ENCODE measurements around the gene SDHAF4. TPM values are rescaled to one million over a fixed set of nuclear protein-coding genes. Genes with fewer than 3 reads are reported as not detected.
"Not testable (repeated sequence)": the region's sequence is repeated elsewhere in the genome, so short reads cannot be mapped to it uniquely, and the experiment has no call there.

Gene SDHAF4
- total RNA-seq, 1 donor from 2014 or later = 11.8 TPM

DNA sequence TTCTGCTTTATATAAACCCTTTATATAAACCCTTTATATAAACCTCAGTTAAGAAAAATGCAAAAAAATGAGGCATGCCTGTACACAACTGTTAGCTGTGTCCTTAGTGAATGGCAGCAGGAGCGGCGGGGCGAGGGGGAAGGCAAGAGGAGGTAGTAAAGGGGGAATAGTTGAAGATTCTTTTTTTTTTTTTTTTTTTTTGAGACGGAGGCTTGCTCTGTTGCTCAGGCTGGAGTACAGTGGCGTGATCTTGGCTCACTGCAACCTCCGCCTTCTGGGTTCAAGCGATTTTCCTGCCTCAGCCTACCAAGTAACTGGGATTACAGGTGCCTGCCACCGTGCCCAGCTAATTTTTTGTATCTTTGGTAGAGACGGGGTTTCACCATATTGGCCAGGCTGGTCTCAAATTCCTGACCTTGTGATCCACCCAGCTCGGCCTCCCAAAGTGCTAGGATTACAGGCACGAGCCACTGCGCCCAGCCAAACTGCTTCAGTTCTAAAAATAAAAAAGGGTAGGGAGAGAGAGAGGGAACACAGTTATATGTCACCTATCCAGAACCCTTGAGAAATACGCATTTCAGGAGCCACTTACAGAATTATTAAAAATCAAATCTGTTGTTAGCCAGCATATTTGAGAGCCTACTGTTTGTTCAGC lies 14.3 kb upstream of the SDHAF4 start:
- H3K9me3 Mint-ChIP-seq; DNase-seq (ENCODE audit: low spot score); H3K27me3 Mint-ChIP-seq (ENCODE audit: insufficient read depth); H3K4me3 Mint-ChIP-seq; intact Hi-C loops (cut with micrococcal nuclease); H3K4me1 Mint-ChIP-seq (ENCODE audit: low read depth); H3K36me3 Mint-ChIP-seq (ENCODE audit: low read depth); H3K27ac Mint-ChIP-seq: not testable (repeated sequence)

DNA sequence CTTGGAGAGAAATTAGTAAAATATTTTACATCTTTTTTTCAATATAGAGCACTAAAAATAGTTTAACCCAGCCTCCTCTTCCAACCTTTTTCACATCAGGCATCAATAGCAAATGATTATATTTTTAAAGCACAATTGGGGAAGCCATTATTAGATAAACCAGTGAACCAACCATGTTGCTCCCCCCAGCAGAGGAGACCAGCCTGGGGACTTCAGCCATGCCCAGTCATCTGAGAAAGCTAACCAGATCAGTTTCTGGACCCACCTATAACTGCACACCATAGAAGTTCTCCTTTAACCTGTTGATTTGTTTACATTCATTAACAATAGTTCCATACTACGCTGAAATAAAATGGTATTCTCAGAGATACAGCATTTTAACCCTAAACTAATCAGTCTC lies 13.8 kb upstream of the SDHAF4 start:
- intact Hi-C loops (cut with micrococcal nuclease) = no loop called here
- Mint-ChIP-seq H3K27me3 (ENCODE audit: insufficient read depth) (peaks cover 4% of the 10 kb centered on the region), H3K9me3 (no peaks in the 10 kb centered on the region), H3K27ac (no peak overlapping the region), H3K4me1 (ENCODE audit: low read depth) (peaks cover 10% of the 10 kb centered on the region), H3K36me3 (ENCODE audit: low read depth) (peaks cover 3% of the 10 kb centered on the region), H3K4me3 (no peak overlapping the region)
- no peak for DNase-seq (ENCODE audit: low spot score)

DNA sequence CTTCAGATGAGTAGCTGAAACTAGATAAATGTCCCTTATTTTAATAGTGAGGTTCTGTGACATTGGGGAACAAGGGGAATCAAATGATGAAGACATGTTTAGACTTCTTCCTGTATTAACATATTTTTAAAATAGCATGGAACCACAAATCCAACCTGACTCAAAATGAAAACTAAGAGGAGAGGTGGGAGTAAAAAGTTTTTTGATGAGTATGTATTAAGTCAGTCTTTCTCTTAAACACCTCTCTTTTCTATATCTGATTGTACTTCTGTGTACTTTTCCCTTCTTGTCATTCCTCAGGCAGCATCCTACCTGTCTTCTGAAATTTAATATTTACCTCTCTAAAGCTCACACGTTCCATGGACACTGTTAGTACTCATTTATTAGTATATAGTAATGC lies 8.7 kb upstream of the SDHAF4 start:
- H3K36me3 Mint-ChIP-seq (ENCODE audit: low read depth) = peaks cover 3% of the 10 kb centered on the region
- no peak overlapping the region for H3K4me3 Mint-ChIP-seq
- intact Hi-C loops (cut with micrococcal nuclease) = loop anchor here (1.0 kb wide), 1 partner anchor 8 kb away; the partner anchor contains the start of gene SDHAF4
- DNase-seq (ENCODE audit: low spot score) = no peak
- peaks cover 2% of the 10 kb centered on the region for H3K27me3 Mint-ChIP-seq (ENCODE audit: insufficient read depth)
- H3K4me1 Mint-ChIP-seq (ENCODE audit: low read depth) = peaks cover 19% of the 10 kb centered on the region
- no peaks in the 10 kb centered on the region for H3K9me3 Mint-ChIP-seq
- H3K27ac Mint-ChIP-seq = peak overlapping the region; percentile 64

DNA sequence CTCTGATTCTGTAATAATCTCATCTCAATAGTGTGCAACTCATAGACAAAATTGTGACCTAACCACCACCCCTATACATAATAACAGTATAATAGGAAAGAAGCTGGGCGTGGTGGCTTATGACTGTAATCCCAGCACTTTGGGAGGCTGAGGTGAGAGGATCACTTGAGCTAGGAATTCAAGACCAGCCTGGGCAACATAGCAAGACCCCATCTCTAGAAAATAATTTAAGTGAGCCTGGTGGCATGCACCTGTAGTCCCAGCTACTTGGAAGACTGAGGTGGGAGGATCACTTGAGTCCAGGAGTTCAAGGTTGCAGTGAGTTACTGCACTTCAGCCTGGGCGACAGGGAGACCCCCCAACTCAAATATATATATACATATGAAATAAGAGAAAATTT lies 4.3 kb upstream of the SDHAF4 start:
- intact Hi-C loops (cut with micrococcal nuclease); H3K27me3 Mint-ChIP-seq (ENCODE audit: insufficient read depth); DNase-seq (ENCODE audit: low spot score); H3K4me3 Mint-ChIP-seq; H3K9me3 Mint-ChIP-seq; H3K27ac Mint-ChIP-seq; H3K36me3 Mint-ChIP-seq (ENCODE audit: low read depth): not testable (repeated sequence)
- peaks cover 29% of the 10 kb centered on the region for H3K4me1 Mint-ChIP-seq (ENCODE audit: low read depth)

DNA sequence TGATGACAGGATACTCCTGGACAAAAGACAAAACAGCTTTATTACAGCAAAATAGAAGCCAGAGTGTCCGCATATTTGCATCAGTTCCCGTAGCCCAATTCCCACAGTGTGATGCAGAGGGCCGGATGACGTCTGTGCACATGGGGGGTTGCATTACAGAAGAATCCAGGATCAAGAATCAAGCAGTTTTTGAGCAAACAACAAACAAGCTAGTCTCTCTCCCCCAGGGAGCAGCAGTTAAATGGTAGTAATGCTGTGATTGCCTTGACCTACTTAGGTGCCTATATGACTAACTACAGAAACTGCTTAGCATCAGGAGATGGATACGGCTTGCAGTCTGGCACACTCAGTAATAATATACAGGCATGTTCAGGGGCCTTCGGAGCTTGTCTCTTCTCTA lies 3.2 kb upstream of the SDHAF4 start:
- Mint-ChIP-seq H3K9me3 (no peaks in the 10 kb centered on the region), H3K36me3 (ENCODE audit: low read depth) (peaks cover 5% of the 10 kb centered on the region), H3K4me1 (ENCODE audit: low read depth) (peaks cover 22% of the 10 kb centered on the region), H3K27me3 (ENCODE audit: insufficient read depth) (no peaks in the 10 kb centered on the region), H3K4me3 (no peak overlapping the region), H3K27ac (no peak overlapping the region)
- DNase-seq (ENCODE audit: low spot score) = no peak
- intact Hi-C loops (cut with micrococcal nuclease) = no loop called here

DNA sequence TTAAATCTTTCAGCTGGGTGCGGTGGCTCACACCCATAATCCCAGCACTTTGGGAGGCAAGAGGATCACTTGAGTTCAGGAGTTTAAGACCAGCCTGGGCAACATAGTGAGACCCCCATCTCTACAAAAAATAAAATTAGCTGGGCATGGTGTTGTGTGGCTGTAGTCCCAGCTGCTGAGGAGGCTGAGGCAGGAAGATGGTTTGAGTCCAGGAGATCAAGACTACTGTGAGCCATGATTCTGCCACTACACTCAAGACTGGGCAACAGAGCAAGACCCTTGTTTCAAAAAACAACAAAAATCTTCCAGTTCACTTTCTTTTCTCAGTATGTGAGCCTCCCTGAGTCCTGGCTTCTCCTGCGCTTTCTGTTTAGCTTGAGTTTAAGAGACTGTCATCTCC lies 7.9 kb downstream of the SDHAF4 start:
- no peak overlapping the region for H3K27ac Mint-ChIP-seq
- H3K4me3 Mint-ChIP-seq = no peak overlapping the region
- DNase-seq (ENCODE audit: low spot score) = no peak
- intact Hi-C loops (cut with micrococcal nuclease) = no loop called here
- peaks cover 11% of the 10 kb centered on the region for H3K36me3 Mint-ChIP-seq (ENCODE audit: low read depth)
- no peaks in the 10 kb centered on the region for H3K27me3 Mint-ChIP-seq (ENCODE audit: insufficient read depth)
- H3K4me1 Mint-ChIP-seq (ENCODE audit: low read depth) = peaks cover 20% of the 10 kb centered on the region
- peaks cover 4% of the 10 kb centered on the region for H3K9me3 Mint-ChIP-seq

DNA sequence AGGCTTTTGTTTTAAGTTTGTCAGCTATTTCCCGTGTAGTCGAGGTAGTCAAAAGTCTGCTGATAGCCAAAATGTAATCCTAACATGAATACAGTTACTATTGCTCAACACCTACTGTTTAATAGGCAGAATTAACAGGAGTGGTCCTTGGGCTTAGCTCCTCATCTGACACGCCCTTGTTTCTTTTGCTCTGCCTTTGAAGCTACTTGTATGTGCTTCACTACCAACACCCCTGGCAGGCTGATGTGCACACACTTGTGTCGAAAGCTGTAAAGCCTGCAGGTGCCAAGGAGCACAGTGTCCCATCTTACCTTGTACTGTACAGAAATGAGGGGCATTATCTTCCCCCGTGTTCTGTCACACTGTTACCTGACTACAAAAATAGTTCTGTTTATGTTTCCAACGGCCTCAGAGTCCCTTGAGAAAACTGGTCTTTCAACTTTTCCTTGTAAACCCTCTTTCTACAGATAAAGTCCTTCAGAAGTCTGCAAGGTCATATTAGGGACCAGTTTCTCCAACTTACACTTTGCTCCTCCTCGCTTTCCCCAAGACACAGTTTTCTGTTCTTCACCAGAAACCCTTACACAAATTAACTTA lies 9.3 kb downstream of the SDHAF4 start:
- intact Hi-C loops (cut with micrococcal nuclease) = no loop called here
- Mint-ChIP-seq H3K27ac (no peak overlapping the region), H3K4me1 (ENCODE audit: low read depth) (peaks cover 11% of the 10 kb centered on the region), H3K9me3 (no peaks in the 10 kb centered on the region), H3K4me3 (no peak overlapping the region), H3K27me3 (ENCODE audit: insufficient read depth) (no peaks in the 10 kb centered on the region), H3K36me3 (ENCODE audit: low read depth) (peaks cover 9% of the 10 kb centered on the region)
- no peak for DNase-seq (ENCODE audit: low spot score)

DNA sequence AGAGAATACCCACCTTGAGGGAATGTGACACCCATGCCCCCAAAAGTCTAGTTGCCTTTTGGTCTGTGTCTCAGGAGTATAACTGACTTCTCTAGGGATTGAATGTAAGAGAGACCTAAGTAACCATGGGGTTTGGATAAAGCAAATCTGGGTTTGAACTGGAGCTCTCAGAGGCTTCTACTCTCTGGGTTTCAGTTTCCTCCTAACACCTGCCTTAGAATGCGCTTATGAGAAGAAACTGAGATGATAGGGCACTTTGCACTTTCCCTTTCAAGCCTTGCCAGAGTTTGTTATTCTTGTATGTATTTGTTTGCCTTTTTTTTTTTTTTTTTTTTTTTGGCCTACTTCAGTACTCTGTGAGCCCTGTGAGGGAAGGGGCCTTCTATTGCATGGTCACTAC lies 19.4 kb downstream of the SDHAF4 start:
- no peak for DNase-seq (ENCODE audit: low spot score)
- Mint-ChIP-seq H3K36me3 (ENCODE audit: low read depth) (peaks cover 35% of the 10 kb centered on the region), H3K27me3 (ENCODE audit: insufficient read depth) (no peaks in the 10 kb centered on the region), H3K4me1 (ENCODE audit: low read depth) (peaks cover 14% of the 10 kb centered on the region), H3K4me3 (no peak overlapping the region), H3K9me3 (no peaks in the 10 kb centered on the region), H3K27ac (no peak overlapping the region)
- intact Hi-C loops (cut with micrococcal nuclease) = no loop called here

DNA sequence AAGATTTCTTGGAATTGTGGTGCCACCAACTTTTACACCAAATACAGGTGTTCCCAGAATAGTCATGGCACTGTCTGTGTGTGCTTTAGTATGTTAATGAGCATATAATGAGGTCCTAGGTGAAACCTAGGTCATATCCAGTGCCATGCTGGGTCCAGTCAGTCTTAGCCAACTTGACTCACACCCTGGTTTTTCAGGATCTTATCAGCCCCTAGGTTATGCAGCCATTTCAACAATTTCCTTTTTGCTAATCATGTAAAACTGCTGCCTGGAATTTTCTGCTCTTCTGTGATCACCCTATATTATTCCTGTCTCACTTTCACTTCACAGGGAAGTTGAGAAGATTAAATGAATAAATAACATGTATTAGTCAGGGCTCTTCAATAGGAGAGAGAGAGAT lies 23.7 kb downstream of the SDHAF4 start:
- Mint-ChIP-seq H3K27ac (no peak overlapping the region), H3K4me1 (ENCODE audit: low read depth) (peaks cover 19% of the 10 kb centered on the region), H3K36me3 (ENCODE audit: low read depth) (peaks cover 26% of the 10 kb centered on the region), H3K9me3 (peaks cover 7% of the 10 kb centered on the region), H3K4me3 (no peak overlapping the region), H3K27me3 (ENCODE audit: insufficient read depth) (no peaks in the 10 kb centered on the region)
- no peak for DNase-seq (ENCODE audit: low spot score)
- intact Hi-C loops (cut with micrococcal nuclease) = no loop called here

DNA sequence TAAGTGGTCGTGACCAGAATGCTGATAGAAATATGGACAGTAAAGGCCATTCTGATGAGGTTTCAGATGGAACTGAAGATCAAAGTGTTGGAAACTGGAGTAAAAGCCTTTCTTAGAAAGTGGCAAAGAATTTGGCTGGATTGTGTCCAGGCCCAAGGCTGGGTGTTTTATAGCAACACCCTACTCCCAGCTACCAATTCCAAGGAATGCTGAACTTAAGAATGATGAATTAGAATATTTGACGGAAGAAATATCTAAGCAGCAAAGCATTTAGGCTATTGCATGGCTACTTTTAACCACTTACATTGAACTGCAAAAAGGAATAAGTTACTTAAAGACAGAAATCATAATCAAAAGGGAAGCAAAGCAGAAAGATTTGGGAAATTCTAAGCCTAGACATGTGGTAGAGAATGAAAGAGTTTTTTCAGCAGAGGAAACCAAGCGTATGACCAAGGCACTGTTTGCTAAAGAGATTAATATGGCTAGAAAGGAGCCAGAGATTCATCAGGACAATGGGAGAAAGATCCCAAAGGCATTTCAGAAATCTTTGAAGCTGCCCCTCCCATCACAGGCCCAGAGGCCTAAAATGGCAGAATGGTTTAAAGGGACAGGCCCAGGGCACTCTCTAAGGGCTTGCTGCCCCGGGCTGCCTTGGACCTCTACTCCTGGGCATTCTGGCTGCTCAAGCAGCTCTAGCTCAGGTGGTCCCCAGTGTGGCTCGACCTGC lies 25.8 kb downstream of the SDHAF4 start:
- Mint-ChIP-seq H3K4me3 (no peak overlapping the region), H3K4me1 (ENCODE audit: low read depth) (peaks cover 6% of the 10 kb centered on the region), H3K36me3 (ENCODE audit: low read depth) (peaks cover 17% of the 10 kb centered on the region), H3K27ac (no peak overlapping the region), H3K27me3 (ENCODE audit: insufficient read depth) (no peaks in the 10 kb centered on the region), H3K9me3 (peaks cover 7% of the 10 kb centered on the region)
- intact Hi-C loops (cut with micrococcal nuclease) = no loop called here
- DNase-seq (ENCODE audit: low spot score) = no peak

DNA sequence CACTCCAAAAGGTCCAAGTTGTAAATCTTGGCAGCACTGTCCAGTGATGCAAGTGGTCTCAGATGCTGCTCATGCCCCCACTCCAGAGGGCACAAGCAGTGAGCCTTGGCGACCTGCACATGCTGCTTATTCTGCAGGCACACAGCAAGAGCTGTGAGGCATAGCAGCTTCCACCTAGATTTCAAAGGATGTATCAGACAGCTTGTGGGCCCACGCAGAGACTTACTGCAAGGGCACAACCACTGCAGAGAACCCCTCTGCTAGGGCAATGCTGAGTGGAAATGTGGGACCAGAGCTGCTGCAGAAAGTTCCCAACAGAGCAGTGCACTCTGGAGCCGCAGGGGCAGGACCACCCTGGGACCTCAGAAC lies 26.4 kb downstream of the SDHAF4 start:
- Mint-ChIP-seq H3K4me3 (no peak overlapping the region), H3K4me1 (ENCODE audit: low read depth) (peaks cover 6% of the 10 kb centered on the region), H3K27me3 (ENCODE audit: insufficient read depth) (no peaks in the 10 kb centered on the region), H3K27ac (no peak overlapping the region), H3K36me3 (ENCODE audit: low read depth) (peaks cover 17% of the 10 kb centered on the region), H3K9me3 (peaks cover 7% of the 10 kb centered on the region)
- DNase-seq (ENCODE audit: low spot score) = no peak
- intact Hi-C loops (cut with micrococcal nuclease) = no loop called here

DNA sequence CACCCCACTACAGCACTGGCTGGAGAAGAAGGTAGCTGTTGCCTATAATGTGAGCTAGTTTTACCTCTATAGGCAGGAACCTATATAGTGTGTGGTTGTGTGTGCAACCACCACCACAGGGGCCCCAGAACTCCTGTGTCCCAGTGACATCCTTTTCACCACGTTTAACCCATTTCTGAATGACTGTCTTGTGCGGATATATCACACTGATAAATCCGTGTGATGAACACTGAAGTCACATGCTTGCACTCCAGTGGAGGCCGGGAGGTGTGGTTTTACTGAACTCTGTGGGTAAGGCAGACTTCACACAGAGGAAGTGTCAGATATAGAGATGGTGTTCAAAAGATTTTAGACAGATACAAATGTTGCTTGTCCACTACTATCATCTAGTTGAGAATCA lies 32.5 kb downstream of the SDHAF4 start:
- peaks cover 3% of the 10 kb centered on the region for H3K36me3 Mint-ChIP-seq (ENCODE audit: low read depth)
- peaks cover 20% of the 10 kb centered on the region for H3K4me1 Mint-ChIP-seq (ENCODE audit: low read depth)
- H3K9me3 Mint-ChIP-seq = peaks cover 3% of the 10 kb centered on the region
- no peak overlapping the region for H3K4me3 Mint-ChIP-seq
- H3K27me3 Mint-ChIP-seq (ENCODE audit: insufficient read depth) = no peaks in the 10 kb centered on the region
- intact Hi-C loops (cut with micrococcal nuclease) = loop anchor here (2.0 kb wide), 1 partner anchor 52 kb away; no protein-coding TSS in a partner anchor
- DNase-seq (ENCODE audit: low spot score) = peak; percentile 37
- no peak overlapping the region for H3K27ac Mint-ChIP-seq

DNA sequence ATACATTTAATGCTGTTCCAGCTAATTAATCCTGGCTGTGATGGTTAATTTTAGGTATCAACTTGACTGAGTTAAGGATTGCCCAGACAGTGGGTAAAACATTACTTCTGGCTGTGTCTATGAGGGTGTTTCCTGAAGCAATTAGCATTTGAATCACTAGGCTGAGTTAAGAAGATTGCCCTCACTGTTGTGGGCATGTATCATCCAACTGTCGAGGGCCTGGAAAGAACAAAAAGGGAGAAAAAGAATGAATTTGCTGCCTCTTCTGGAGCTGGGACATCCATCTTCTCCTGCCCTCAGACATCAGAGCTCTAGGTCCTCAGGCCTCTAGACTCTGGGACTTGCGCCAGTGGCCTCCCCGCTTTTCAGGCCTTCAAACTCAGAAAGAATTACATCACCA lies 34.3 kb downstream of the SDHAF4 start:
- intact Hi-C loops (cut with micrococcal nuclease) = no loop called here
- H3K4me3 Mint-ChIP-seq = no peak overlapping the region
- H3K27me3 Mint-ChIP-seq (ENCODE audit: insufficient read depth) = no peaks in the 10 kb centered on the region
- no peak for DNase-seq (ENCODE audit: low spot score)
- H3K4me1 Mint-ChIP-seq (ENCODE audit: low read depth) = peaks cover 28% of the 10 kb centered on the region
- H3K27ac Mint-ChIP-seq = no peak overlapping the region
- H3K36me3 Mint-ChIP-seq (ENCODE audit: low read depth) = peaks cover 11% of the 10 kb centered on the region
- peaks cover 9% of the 10 kb centered on the region for H3K9me3 Mint-ChIP-seq
